Mesodermal cell (in vitro differentiated cells): ENCODE measurements around the gene VPS8.

ENCODE experiments used
- H3K27ac ChIP-seq: 2 replicates; pipeline ENCODE4 v1.7.0; 2013; ENCODE audit warnings: mild to moderate bottlenecking, low read depth, low read length, moderate library complexity; ENCODE audit not compliant: severe bottlenecking
- H3K36me3 ChIP-seq: 2 replicates; pipeline ENCODE4 v1.7.1; 2013; ENCODE audit warnings: mild to moderate bottlenecking, low read length, moderate library complexity; ENCODE audit not compliant: control insufficient read depth, insufficient read depth
- H3K4me1 ChIP-seq: one replicate; pipeline ENCODE4 v1.7.1; 2013; ENCODE audit warnings: mild to moderate bottlenecking, low read length; ENCODE audit not compliant: insufficient read depth, control insufficient read depth, poor library complexity, severe bottlenecking
- H3K4me3 ChIP-seq: 2 replicates; pipeline ENCODE4 v1.7.0; 2013; ENCODE audit warnings: low read length, control low read depth, mild to moderate bottlenecking; ENCODE audit not compliant: insufficient read depth, poor library complexity, severe bottlenecking; ENCODE audit errors: extremely low read depth
- H3K9me3 ChIP-seq: 2 replicates; pipeline ENCODE4 v1.7.1; 2013; ENCODE audit warnings: mild to moderate bottlenecking, low read length, moderate library complexity; ENCODE audit not compliant: control insufficient read depth
- WGBS, 2 experiments: methylation state at CpG; one replicate each; pipeline ENCODE4 v1.1.5; 2013; ENCODE audit warnings: missing lambda C conversion rate in 2 of 2; ENCODE audit not compliant: insufficient coverage in 2 of 2; 5-methylcytosine and 5-hydroxymethylcytosine counted together

Gene VPS8

GRCh38 chr3:185028121-185028520 is 216.2 kb downstream of the VPS8 start:
- H3K4me1 ChIP-seq, result no peaks in the 10 kb centered on the region
- 74 to 100% methylated on average over 1 to 2 of the region's 3 CpGs for WGBS, 2 experiments
- no peaks in the 10 kb centered on the region for H3K9me3 ChIP-seq
- no peak overlapping the region for H3K27ac ChIP-seq
- peaks cover 9% of the 10 kb centered on the region for H3K36me3 ChIP-seq
- no peak overlapping the region for H3K4me3 ChIP-seq

DNA sequence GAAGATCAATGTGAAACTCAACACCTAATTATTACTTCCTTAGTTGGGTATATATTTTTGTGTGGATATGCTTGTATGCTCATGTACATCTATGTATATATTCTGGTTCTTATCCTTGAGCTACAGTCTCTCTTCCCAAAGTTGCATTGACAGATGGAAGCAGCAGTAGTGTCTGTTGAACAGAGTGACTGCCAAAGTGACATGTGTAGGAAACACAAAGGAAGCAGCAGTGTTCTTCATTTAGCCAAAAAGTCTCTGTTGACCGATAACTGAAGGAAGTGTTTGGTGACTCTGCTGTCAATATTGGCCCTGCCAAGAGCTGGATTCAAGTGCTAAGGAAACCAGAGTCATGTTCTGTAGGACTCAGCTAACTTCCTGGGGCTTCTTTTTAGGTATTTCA is 217.1 kb downstream of the VPS8 start:
- no peaks in the 10 kb centered on the region for H3K9me3 ChIP-seq
- no peak overlapping the region for H3K4me3 ChIP-seq
- H3K4me1 ChIP-seq, result no peaks in the 10 kb centered on the region
- WGBS, 2 experiments, result 93 to 100% methylated on average over 1 of the region's 1 CpG
- H3K27ac ChIP-seq, result no peak overlapping the region
- H3K36me3 ChIP-seq, result peaks cover 9% of the 10 kb centered on the region

GRCh38 chr3:185030399-185030798 is 218.4 kb downstream of the VPS8 start:
- Histone ChIP-seq H3K36me3 (peaks cover 9% of the 10 kb centered on the region), H3K4me1 (no peaks in the 10 kb centered on the region), H3K9me3 (no peaks in the 10 kb centered on the region), H3K4me3 (no peak overlapping the region), H3K27ac (no peak overlapping the region)
- WGBS, 2 experiments, result 90 to 100% methylated on average over 2 of the region's 3 CpGs

DNA sequence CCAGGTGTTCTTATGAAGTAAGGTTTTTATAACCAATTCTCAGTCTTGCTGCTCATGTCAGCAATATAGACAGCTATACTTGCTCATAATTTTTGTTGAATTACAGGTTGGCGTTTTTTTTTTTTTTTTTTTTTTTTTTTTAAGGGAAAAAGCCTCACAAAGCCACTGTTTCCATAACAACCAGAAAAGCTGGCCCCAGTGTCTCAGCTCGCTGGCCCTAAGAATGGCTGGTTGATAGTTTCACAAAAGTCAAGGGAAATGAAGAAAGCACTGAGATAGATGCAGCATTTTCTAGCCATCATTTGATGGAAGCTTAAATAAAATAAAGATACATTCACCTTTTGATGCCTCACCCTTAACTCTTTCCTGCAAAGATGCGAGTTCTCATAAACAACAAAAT is 219.0 kb downstream of the VPS8 start:
- H3K36me3 ChIP-seq, result peaks cover 9% of the 10 kb centered on the region
- no peak overlapping the region for H3K4me3 ChIP-seq
- no peak overlapping the region for H3K27ac ChIP-seq
- H3K9me3 ChIP-seq, result no peaks in the 10 kb centered on the region
- no peaks in the 10 kb centered on the region for H3K4me1 ChIP-seq
- no CpG with 5 or more reads among the region's 3 CpGs for WGBS, 2 experiments

DNA sequence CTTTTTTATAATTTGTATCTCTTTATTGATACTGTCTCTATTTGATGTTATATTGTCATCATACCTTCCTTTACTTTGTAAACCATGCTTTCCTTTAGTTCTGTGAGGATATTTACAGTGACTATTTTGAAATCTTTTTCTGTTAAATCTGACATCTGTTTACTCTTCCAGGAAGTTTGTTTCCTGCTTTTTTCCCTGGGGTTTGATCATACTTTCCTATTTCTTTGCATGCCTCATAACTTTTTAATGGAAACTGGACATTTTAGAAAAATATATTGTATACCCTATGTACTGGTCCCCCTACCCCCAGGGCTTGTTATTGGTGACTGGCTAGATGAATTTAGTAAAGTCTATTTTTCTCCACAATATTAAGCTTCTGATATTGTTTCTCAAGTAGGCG is 225.8 kb downstream of the VPS8 start:
- WGBS, 2 experiments, result no CpG with 5 or more reads among the region's 1 CpG
- H3K4me1 ChIP-seq, result no peaks in the 10 kb centered on the region
- H3K27ac ChIP-seq, result no peak overlapping the region
- H3K9me3 ChIP-seq, result no peaks in the 10 kb centered on the region
- H3K4me3 ChIP-seq, result no peak overlapping the region
- H3K36me3 ChIP-seq, result no peaks in the 10 kb centered on the region

DNA sequence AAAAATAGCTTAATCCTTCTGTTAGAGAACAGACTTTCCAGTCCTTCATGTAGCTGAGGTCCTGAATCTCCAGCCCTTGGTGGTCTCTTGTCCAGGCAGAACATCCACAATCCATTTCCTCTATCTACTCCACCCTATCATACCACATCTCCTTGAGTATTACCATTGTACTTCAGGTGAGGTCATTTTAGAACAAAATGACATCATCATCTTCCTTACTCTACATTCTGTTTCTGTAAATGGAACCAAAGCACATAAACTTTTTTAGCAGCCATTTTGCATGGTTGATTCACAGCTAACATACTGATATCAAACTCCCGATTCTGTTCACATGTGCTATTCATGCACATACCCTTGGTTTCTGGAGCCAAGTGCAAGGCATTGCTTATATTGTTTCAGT is 228.5 kb downstream of the VPS8 start:
- Histone ChIP-seq H3K27ac (no peak overlapping the region), H3K4me1 (no peaks in the 10 kb centered on the region), H3K9me3 (no peaks in the 10 kb centered on the region), H3K36me3 (no peaks in the 10 kb centered on the region), H3K4me3 (no peak overlapping the region)
- WGBS, 2 experiments, result 100% methylated on average over 1 of the region's 1 CpG

DNA sequence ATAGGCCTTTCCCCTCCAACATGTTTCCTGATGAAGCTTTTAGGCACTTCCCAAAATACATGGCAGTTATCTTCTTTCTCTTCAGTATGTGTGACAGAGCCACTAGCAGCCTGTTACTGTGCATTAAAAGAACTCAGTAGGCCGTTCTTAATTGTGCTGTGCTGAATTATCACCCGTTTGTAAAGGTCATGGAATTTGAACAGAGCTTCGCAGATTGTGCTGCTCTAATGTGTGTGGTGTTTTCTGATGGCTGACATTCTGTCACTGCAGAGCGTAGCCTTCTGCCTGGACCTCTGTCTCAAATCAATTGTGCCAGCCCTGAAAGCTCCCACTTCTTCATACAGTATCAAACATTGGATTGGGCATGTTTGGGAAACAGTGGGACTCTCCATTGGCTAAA is 229.6 kb downstream of the VPS8 start:
- Histone ChIP-seq H3K4me1 (no peaks in the 10 kb centered on the region), H3K27ac (no peak overlapping the region), H3K9me3 (no peaks in the 10 kb centered on the region), H3K36me3 (no peaks in the 10 kb centered on the region), H3K4me3 (no peak overlapping the region)
- WGBS, 2 experiments, result 92 to 100% methylated on average over 3 of the region's 4 CpGs

DNA sequence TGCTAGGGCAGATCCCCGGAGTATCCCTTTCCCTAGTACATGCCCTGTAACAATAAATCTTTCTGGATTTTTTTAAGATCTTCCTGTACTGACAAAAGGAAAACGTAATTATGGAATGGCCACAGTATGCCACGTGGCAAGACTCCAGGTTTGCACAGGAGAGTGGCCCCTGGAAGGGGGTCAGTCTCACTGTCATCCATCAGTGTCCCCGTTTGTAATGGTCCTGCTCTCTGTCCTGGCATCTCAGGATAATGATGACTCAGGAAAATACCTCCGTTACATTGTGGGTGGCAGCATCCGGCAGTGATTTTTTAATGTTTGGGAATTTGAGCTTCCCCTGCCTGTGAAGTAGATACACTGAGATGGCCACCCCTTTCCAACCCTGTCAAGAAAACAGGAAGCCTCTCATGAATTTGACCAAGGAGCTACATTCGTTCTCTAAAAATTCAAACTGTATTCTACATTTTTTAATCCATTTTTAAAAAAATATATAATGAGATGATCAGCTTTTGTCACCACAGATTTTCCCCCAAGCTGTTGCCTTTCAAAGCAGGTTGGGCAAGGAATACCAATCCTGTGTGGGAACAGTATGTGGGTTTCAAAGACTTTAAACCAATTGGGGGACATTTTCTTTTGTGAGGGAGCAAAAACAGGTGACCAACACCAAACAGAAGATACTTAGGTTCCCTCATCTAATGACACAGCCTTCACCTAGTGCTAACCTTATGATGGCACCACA is 230.5 kb downstream of the VPS8 start:
- Histone ChIP-seq H3K9me3 (no peaks in the 10 kb centered on the region), H3K4me3 (no peak overlapping the region), H3K27ac (no peak overlapping the region), H3K36me3 (no peaks in the 10 kb centered on the region), H3K4me1 (no peaks in the 10 kb centered on the region)
- 87 to 97% methylated on average over 3 to 5 of the region's 7 CpGs for WGBS, 2 experiments

GRCh38 chr3:185046164-185046515 is 234.2 kb downstream of the VPS8 start:
- Histone ChIP-seq H3K9me3 (no peaks in the 10 kb centered on the region), H3K4me1 (no peaks in the 10 kb centered on the region), H3K36me3 (no peaks in the 10 kb centered on the region), H3K27ac (no peak overlapping the region), H3K4me3 (no peak overlapping the region)
- 80 to 100% methylated on average over 1 of the region's 1 CpG for WGBS, 2 experiments

DNA sequence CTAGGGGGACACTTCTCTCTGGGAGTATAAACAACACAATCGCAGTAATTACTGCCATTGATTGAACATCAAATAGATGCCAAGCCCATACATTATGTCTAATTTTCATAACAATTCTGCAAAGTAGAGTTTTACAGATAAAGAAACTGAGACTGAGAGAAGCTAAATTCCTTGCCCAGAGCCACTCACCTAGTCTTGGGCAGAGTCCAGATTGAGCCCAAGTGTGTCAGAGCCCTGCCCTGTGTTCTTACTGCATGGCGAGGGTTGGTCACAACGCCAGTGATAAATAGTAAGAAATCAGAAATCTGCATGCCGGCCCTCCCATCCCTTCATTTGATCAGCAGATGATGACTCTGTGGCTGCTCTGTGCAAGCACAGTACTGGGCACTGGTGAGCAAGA is 234.6 kb downstream of the VPS8 start:
- 62 to 77% methylated on average over 3 to 4 of the region's 4 CpGs for whole genome bisulfite sequencing, 2 experiments
- Histone ChIP-seq H3K36me3 (peaks cover under 1% of the 10 kb centered on the region), H3K4me1 (no peaks in the 10 kb centered on the region), H3K9me3 (no peaks in the 10 kb centered on the region), H3K27ac (no peak overlapping the region), H3K4me3 (no peak overlapping the region)

- 79 to 100% methylated on average over 1 to 2 of the region's 4 CpGs for WGBS, 2 experiments
- no peaks in the 10 kb centered on the region for H3K9me3 ChIP-seq
- H3K36me3 ChIP-seq, result peaks cover 7% of the 10 kb centered on the region
- H3K4me3 ChIP-seq, result no peak overlapping the region
- H3K27ac ChIP-seq, result no peak overlapping the region
- H3K4me1 ChIP-seq, result no peaks in the 10 kb centered on the region
Measured at GRCh38 chr3:185049710-185050109, 237.7 kb downstream of the VPS8 start.
